ENCODE data around the gene FAM3A. TPM values are rescaled to one million over a fixed set of nuclear protein-coding genes. Genes with fewer than 3 reads are reported as not detected.

Gene FAM3A
- total RNA-seq, 1 experiment from 2014 or later = 15.6 TPM

GRCh38 chrX:154529206-154529612 lies 13.2 kb upstream of the FAM3A start:
- Histone ChIP-seq H4K20me1 (ENCODE audit: insufficient read depth) (no peaks in the 10 kb centered on the region), H3K4me1 (ENCODE audit: control insufficient read depth in 1 of 2, insufficient read depth in 2 of 2, low read length in 2 of 2) (peaks cover 8 to 16% of the 10 kb centered on the region in 2 experiments), H3K36me3 (ENCODE audit: control insufficient read depth in 1 of 2, insufficient read depth in 2 of 2, low read length in 2 of 2) (peaks cover 2 to 11% of the 10 kb centered on the region in 2 experiments; a peak in 3 of 4 replicates), H3K9me2 (ENCODE audit: insufficient read depth) (no peaks in the 10 kb centered on the region), H3K4me2 (ENCODE audit: low read length) (no peak overlapping the region), H3K27ac (ENCODE audit: low read depth, low read length) (no peak overlapping the region), H3K9me3 (ENCODE audit: control insufficient read depth in 1 of 2, insufficient read depth in 1 of 2, low read depth in 1 of 2, low read length in 2 of 2) (no peaks in the 10 kb centered on the region), H3K79me2 (ENCODE audit: insufficient read depth, low read length) (no peaks in the 10 kb centered on the region), H2AFZ (ENCODE audit: low read depth, low read length, poor library complexity, severe bottlenecking) (no peak overlapping the region), H3K27me3 (ENCODE audit: insufficient read depth, low read length) (no peaks in the 10 kb centered on the region), H3K4me3 (replicated peaks in 1 of 2; ENCODE audit: low read depth in 1 of 2, low read length in 2 of 2) (no peak overlapping the region), H3K9ac (ENCODE audit: low read length) (no peak overlapping the region)
- BruUV-seq (replicated peaks) = no TSS peak
- ATAC-seq = no peak
- DNase-seq (ENCODE audit: low read depth, low spot score) = no peak
- ChIA-PET CTCF (no interaction called here), RAD21 (ENCODE audit: low non-redundant PET in 1 of 2, low total read pairs in 2 of 2, uncharacterized antibody in 2 of 2, unreplicated experiment in 2 of 2) (no interaction called here), POLR2A (no interaction called here)
- no peak for TF ChIP-seq ELF1 (IDR thresholded peaks at IDR 0.05; ENCODE audit: borderline replicate concordance, low read depth)
- TF ChIP-seq EZH2phosphoT487 (IDR thresholded peaks at IDR 0.05; ENCODE audit: borderline replicate concordance) = no peak
- 0 out of 2 replicates have a peak, but pooled peaks have one; percentile 23 for TF ChIP-seq POLR2AphosphoS5 (IDR thresholded peaks at IDR 0.05; ENCODE audit: low read depth, low read length)
- TF ChIP-seq CBX3 (IDR thresholded peaks at IDR 0.05; ENCODE audit: low read depth) = no peak
- intact Hi-C loops (cut with micrococcal nuclease) = no loop called here

- no peaks in the 10 kb centered on the region for H3K36me3 ChIP-seq (ENCODE audit: control insufficient read depth in 1 of 2, insufficient read depth in 2 of 2, low read length in 2 of 2)
- H3K9me3 ChIP-seq (ENCODE audit: control insufficient read depth in 1 of 2, insufficient read depth in 1 of 2, low read depth in 1 of 2, low read length in 2 of 2) = no peaks in the 10 kb centered on the region
- H3K27ac ChIP-seq (ENCODE audit: low read depth, low read length) = peak overlapping the region; percentile 59
- no peaks in the 10 kb centered on the region for H3K27me3 ChIP-seq (ENCODE audit: insufficient read depth, low read length)
- H3K79me2 ChIP-seq (ENCODE audit: insufficient read depth, low read length) = no peaks in the 10 kb centered on the region
- peak overlapping the region; percentile 68 for H3K4me2 ChIP-seq (ENCODE audit: low read length)
- ChIA-PET RAD21 (ENCODE audit: low non-redundant PET in 1 of 2, low total read pairs in 2 of 2, uncharacterized antibody in 2 of 2, unreplicated experiment in 2 of 2) (no interaction called here), CTCF (interaction anchor here (1.3 kb wide), 1 partner anchor 154 kb away, joined by 8 read pairs; no protein-coding TSS in a partner anchor), POLR2A (interaction anchor here (1.5 kb wide), 1 partner anchor 115 kb away, joined by 4 read pairs; the partner anchor contains the start of gene TAFAZZIN)
- TF ChIP-seq CTCF (IDR thresholded peaks at IDR 0.05 in 2 of 3, conservative IDR thresholded peaks at IDR 0.05 in 1 of 3; ENCODE audit: borderline replicate concordance in 1 of 3, insufficient read depth in 1 of 3, low read depth in 2 of 3, low read length in 2 of 3) (peak in 2 of 3 experiments; percentile 40 to 62; a peak in 4 of 6 replicates), POLR2AphosphoS5 (IDR thresholded peaks at IDR 0.05; ENCODE audit: low read depth, low read length) (no peak), TCF7L2 (IDR thresholded peaks at IDR 0.05; ENCODE audit: borderline replicate concordance, extremely low read depth, insufficient read depth, insufficient read length) (no peak)
- no peak overlapping the region for H2AFZ ChIP-seq (ENCODE audit: low read depth, low read length, poor library complexity, severe bottlenecking)
- H3K9ac ChIP-seq (ENCODE audit: low read length) = peak overlapping the region; percentile 33; the same call in 1 of the 2 replicates
- peak; percentile 88 for ATAC-seq
- peak; percentile 27 for DNase-seq (ENCODE audit: low read depth, low spot score)
- H3K9me2 ChIP-seq (ENCODE audit: insufficient read depth) = no peaks in the 10 kb centered on the region
- no TSS peak for BruUV-seq (replicated peaks)
- H4K20me1 ChIP-seq (ENCODE audit: insufficient read depth) = no peaks in the 10 kb centered on the region
- intact Hi-C loops (cut with micrococcal nuclease) = no loop called here
- H3K4me1 ChIP-seq (ENCODE audit: control insufficient read depth in 1 of 2, insufficient read depth in 2 of 2, low read length in 2 of 2) = peaks cover 8 to 16% of the 10 kb centered on the region in 2 experiments
- H3K4me3 ChIP-seq (replicated peaks in 1 of 2; ENCODE audit: low read depth in 1 of 2, low read length in 2 of 2) = peak overlapping the region in 1 of 2 experiments; percentile 20; a peak in 2 of 4 replicates
Observed at GRCh38 chrX:154526901-154527675, 11.1 kb upstream of the FAM3A start.
